ENCODE results near the gene RSBN1L.
A peak's percentile ranks its signal among the peaks of the same experiment; 100 is the strongest.
"Not testable (repeated sequence)": the region's sequence is repeated elsewhere in the genome, so short reads cannot be mapped to it uniquely, and the experiment has no call there.

Gene RSBN1L

GRCh38 chr7:77759294-77759889 is 63.1 kb downstream of the RSBN1L start:
- H3K4me3 ChIP-seq (ENCODE audit: low read depth, low read length): no peak overlapping the region
- peak; percentile 25 for DNase-seq (ENCODE audit: low read depth)

- DNase-seq (ENCODE audit: low read depth): no peak
- no peak overlapping the region for H3K4me3 ChIP-seq (ENCODE audit: low read depth, low read length)
These were observed 64.7 kb downstream of the RSBN1L start for GRCh38 chr7:77760809-77761453.

GRCh38 chr7:77765481-77765880 is 69.2 kb downstream of the RSBN1L start:
- H3K4me3 ChIP-seq (ENCODE audit: low read depth, low read length): no peak overlapping the region
- no peak for DNase-seq (ENCODE audit: low read depth)

- no peak for DNase-seq (ENCODE audit: low read depth)
- no peak overlapping the region for H3K4me3 ChIP-seq (ENCODE audit: low read depth, low read length)
These were observed 69.9 kb downstream of the RSBN1L start for GRCh38 chr7:77765906-77766800.

GRCh38 chr7:77766801-77767605 is 70.7 kb downstream of the RSBN1L start:
- H3K4me3 ChIP-seq (ENCODE audit: low read depth, low read length): no peak overlapping the region
- no peak for DNase-seq (ENCODE audit: low read depth)

- no peak for DNase-seq (ENCODE audit: low read depth)
- no peak overlapping the region for H3K4me3 ChIP-seq (ENCODE audit: low read depth, low read length)
These were observed 74.1 kb downstream of the RSBN1L start for GRCh38 chr7:77770316-77770715.

- H3K4me3 ChIP-seq (ENCODE audit: low read depth, low read length): no peak overlapping the region
- no peak for DNase-seq (ENCODE audit: low read depth)
These were observed 75.6 kb downstream of the RSBN1L start for GRCh38 chr7:77771901-77772300.

GRCh38 chr7:77778535-77778934 is 82.3 kb downstream of the RSBN1L start:
- H3K4me3 ChIP-seq (ENCODE audit: low read depth, low read length): no peak overlapping the region
- no peak for DNase-seq (ENCODE audit: low read depth)

- H3K4me3 ChIP-seq (ENCODE audit: low read depth, low read length): no peak overlapping the region
- DNase-seq (ENCODE audit: low read depth): no peak
These were observed 86.1 kb downstream of the RSBN1L start for GRCh38 chr7:77782383-77782782.

- no peak for DNase-seq (ENCODE audit: low read depth)
- no peak overlapping the region for H3K4me3 ChIP-seq (ENCODE audit: low read depth, low read length)
These were observed 86.9 kb downstream of the RSBN1L start for GRCh38 chr7:77783111-77783510.

GRCh38 chr7:77783545-77783944 is 87.3 kb downstream of the RSBN1L start:
- no peak overlapping the region for H3K4me3 ChIP-seq (ENCODE audit: low read depth, low read length)
- no peak for DNase-seq (ENCODE audit: low read depth)

- not testable (repeated sequence) for DNase-seq (ENCODE audit: low read depth); H3K4me3 ChIP-seq (ENCODE audit: low read depth, low read length)
These were observed 88.2 kb downstream of the RSBN1L start for GRCh38 chr7:77784426-77784825.

GRCh38 chr7:77786018-77786417 is 89.8 kb downstream of the RSBN1L start:
- H3K4me3 ChIP-seq (ENCODE audit: low read depth, low read length): no peak overlapping the region
- no peak for DNase-seq (ENCODE audit: low read depth)

GRCh38 chr7:77786741-77787140 is 90.5 kb downstream of the RSBN1L start:
- no peak overlapping the region for H3K4me3 ChIP-seq (ENCODE audit: low read depth, low read length)
- no peak for DNase-seq (ENCODE audit: low read depth)

GRCh38 chr7:77788327-77788902 is 92.2 kb downstream of the RSBN1L start:
- no peak for DNase-seq (ENCODE audit: low read depth)
- H3K4me3 ChIP-seq (ENCODE audit: low read depth, low read length): no peak overlapping the region

GRCh38 chr7:77791336-77791735 is 95.1 kb downstream of the RSBN1L start:
- DNase-seq (ENCODE audit: low read depth): no peak

GRCh38 chr7:77791956-77792355 is 95.7 kb downstream of the RSBN1L start:
- no peak for DNase-seq (ENCODE audit: low read depth)
- no peak overlapping the region for H3K4me3 ChIP-seq (ENCODE audit: low read depth, low read length)

More at GRCh38 chr7:77791336-77791735, 95.1 kb downstream of the RSBN1L start:
- no peak overlapping the region for H3K4me3 ChIP-seq (ENCODE audit: low read depth, low read length)

- no peak overlapping the region for H3K4me3 ChIP-seq (ENCODE audit: low read depth, low read length)
- DNase-seq (ENCODE audit: low read depth): no peak
These were observed 97.7 kb downstream of the RSBN1L start for GRCh38 chr7:77794000-77794399.

GRCh38 chr7:77796109-77796508 is 99.8 kb downstream of the RSBN1L start:
- H3K4me3 ChIP-seq (ENCODE audit: low read depth, low read length): no peak overlapping the region
- no peak for DNase-seq (ENCODE audit: low read depth)

All from skeletal muscle cell (primary cell).